Left lung (tissue), 10 donors: ENCODE measurements around the gene GPD1. TPM values are rescaled to one million over a fixed set of nuclear protein-coding genes. Genes with fewer than 3 reads are reported as not detected.

Experiments used
- ATAC-seq: fragments of 200-7000 bp; cut with Tn5 transposase; one replicate; pipeline ENCODE4 v1.9.1; 2020; ENCODE audit warnings: moderate library complexity
- DNase-seq, 4 donors: peaks; one replicate each; pipeline ENCODE4 v3.0.0-alpha.2; 2013 to 2020
- H3K27ac ChIP-seq, 2 donors: fragments of 200-600 bp; sonication (generic) in 1 of 2; one replicate each; pipeline versions ENCODE4 v1.5.0 to v1.8.0; 2020 to 2021
- H3K27me3 ChIP-seq, 2 donors: fragments of 200-600 bp; sonication (generic) in 1 of 2; one replicate each; pipeline versions ENCODE4 v1.5.0 to v1.8.0; 2020 to 2021
- H3K36me3 ChIP-seq, 2 donors: fragments of 200-600 bp; sonication (generic) in 1 of 2; one replicate each; pipeline versions ENCODE4 v1.5.0 to v1.8.0; 2020 to 2021
- H3K4me1 ChIP-seq, 2 donors: fragments of 200-600 bp; one replicate each; pipeline ENCODE4 v1.8.0; 2021
- H3K4me3 ChIP-seq, 2 donors: fragments of 200-600 bp; sonication (generic) in 1 of 2; one replicate each; pipeline versions ENCODE4 v1.5.0 to v1.8.0; 2020 to 2021; ENCODE audit warnings: mild to moderate bottlenecking in 1 of 2
- H3K9me3 ChIP-seq, 2 donors: fragments of 200-600 bp; sonication (generic) in 1 of 2; one replicate each; pipeline versions ENCODE4 v1.5.0 to v1.8.0; 2020 to 2021
- intact Hi-C, 2 donors: fragments of 100-400 bp; cut with DNase I; formaldehyde crosslinking; loops; one replicate each; pipeline versions ENCODE4 v1.11.2 to v1.14.2; 2022
- polyA plus RNA-seq, 6 donors: library from polyadenylated mRNA; unstranded; fragments of 120-200 nt; gene quantifications; one replicate each; pipeline ENCODE4 v1.2.1, GENCODE V29; 2013; ENCODE audit not compliant: insufficient read length in 6 of 6
- total RNA-seq, 2 donors: library from RNA; stranded (reverse); fragmentation: NEBNext Ultra II Directional; extraction: Animal tissue kit (Norgen Biotek cat#: 25700); gene quantifications; one replicate each; pipeline ENCODE4 v1.2.1, GENCODE V29; 2021
- TF ChIP-seq, protein P1 (sequence below), 2 donors: fragments of 200-600 bp; sonication (generic) in 1 of 2; IDR thresholded peaks; one replicate each; pipeline versions ENCODE4 v1.5.0 to v1.8.0; 2021; ENCODE audit warnings: antibody characterized with exemption in 2 of 2
- donor health status: DM: no; HTN: yes; CAD: no.
- donor health status: DM: no; HTN: no; CAD: no.

GPD1 gene
- total and polyA plus RNA-seq, 8 donors = 0.54 to 8.5 (median 0.74) TPM

DNA sequence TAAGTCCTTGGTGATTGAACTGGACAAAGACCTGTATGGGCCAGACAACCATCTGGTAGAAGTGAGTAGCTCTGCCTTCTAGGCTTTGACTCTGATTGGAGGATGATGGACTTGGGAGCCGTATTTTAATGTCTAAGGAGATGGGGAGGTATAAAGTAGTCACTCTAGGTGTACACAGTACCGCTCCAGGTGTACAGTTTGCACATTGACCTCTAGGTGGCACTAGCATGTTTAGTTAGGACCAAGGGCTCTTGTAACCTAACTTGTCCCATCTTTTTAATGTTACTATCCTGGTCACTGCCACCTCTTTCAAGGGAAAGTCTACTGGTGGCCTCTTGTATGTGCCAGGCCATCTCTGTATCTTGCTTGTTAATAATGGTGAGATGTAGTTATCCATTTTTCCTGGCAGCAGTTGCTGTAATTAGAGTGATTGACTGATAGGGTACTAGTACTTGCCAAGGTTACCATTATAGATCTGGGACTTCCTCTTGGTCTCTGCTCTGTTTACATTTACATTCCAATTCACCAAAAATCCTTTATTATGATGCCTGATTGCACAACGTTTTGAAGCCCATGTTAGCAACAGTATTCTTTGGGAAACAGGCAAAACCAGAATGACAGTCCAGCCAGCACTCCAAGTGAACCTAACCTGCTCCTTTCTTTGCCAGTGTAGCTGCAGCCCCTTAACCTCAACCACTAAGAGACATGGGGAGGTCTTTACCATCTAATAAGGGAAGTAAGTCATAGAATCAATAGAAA, 15.1 kb upstream of the GPD1 start:
- Histone ChIP-seq H3K9me3 (no peaks in the 10 kb centered on the region), H3K4me3 (no peak overlapping the region), H3K27me3 (no peaks in the 10 kb centered on the region), H3K4me1 (peaks cover 0 to 22% of the 10 kb centered on the region in 2 donors), H3K36me3 (peaks cover 8 to 67% of the 10 kb centered on the region in 2 donors), H3K27ac (no peak overlapping the region)
- intact Hi-C loops = no loop called here
- DNase-seq = no peak
- TF ChIP-seq, protein P1, sequence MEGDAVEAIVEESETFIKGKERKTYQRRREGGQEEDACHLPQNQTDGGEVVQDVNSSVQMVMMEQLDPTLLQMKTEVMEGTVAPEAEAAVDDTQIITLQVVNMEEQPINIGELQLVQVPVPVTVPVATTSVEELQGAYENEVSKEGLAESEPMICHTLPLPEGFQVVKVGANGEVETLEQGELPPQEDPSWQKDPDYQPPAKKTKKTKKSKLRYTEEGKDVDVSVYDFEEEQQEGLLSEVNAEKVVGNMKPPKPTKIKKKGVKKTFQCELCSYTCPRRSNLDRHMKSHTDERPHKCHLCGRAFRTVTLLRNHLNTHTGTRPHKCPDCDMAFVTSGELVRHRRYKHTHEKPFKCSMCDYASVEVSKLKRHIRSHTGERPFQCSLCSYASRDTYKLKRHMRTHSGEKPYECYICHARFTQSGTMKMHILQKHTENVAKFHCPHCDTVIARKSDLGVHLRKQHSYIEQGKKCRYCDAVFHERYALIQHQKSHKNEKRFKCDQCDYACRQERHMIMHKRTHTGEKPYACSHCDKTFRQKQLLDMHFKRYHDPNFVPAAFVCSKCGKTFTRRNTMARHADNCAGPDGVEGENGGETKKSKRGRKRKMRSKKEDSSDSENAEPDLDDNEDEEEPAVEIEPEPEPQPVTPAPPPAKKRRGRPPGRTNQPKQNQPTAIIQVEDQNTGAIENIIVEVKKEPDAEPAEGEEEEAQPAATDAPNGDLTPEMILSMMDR (IDR thresholded peaks at IDR 0.05) = peak; percentile 79
- ATAC-seq = peak; percentile 40

- no peak overlapping the region for H3K4me3 ChIP-seq
- no peak for DNase-seq
- peaks cover 0 to 17% of the 10 kb centered on the region in 2 donors for H3K4me1 ChIP-seq
- H3K9me3 ChIP-seq = no peaks in the 10 kb centered on the region
- TF ChIP-seq, protein P1 (IDR thresholded peaks at IDR 0.05) = no peak
- intact Hi-C loops = no loop called here
- H3K36me3 ChIP-seq = peaks cover 11 to 77% of the 10 kb centered on the region in 2 donors
- no peaks in the 10 kb centered on the region for H3K27me3 ChIP-seq
- ATAC-seq = no peak
- no peak overlapping the region for H3K27ac ChIP-seq
These were observed 14.1 kb upstream of the GPD1 start for GRCh38 chr12:50089730-50090129.

DNA sequence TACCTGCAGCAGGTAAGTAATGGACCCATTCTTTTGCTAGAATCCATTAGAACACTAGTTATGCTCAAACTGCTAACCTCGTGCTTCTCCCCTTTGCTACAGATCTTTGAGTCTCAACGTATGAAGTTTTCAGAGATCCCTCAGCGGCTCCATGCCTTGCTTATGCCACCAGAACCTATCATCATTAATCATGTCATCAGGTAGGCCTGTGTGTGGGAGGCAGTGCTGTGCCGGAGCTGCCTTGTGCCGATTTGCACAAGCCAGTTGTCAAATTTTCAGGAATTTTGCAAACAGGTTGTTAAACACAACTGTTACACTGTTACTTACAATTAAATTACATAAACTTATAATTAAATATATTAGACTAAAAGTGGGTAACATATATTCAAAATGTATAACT, 13.4 kb upstream of the GPD1 start:
- H3K36me3 ChIP-seq = peaks cover 11 to 84% of the 10 kb centered on the region in 2 donors
- ATAC-seq (no peak), DNase-seq (no peak)
- peaks cover 0 to 17% of the 10 kb centered on the region in 2 donors for H3K4me1 ChIP-seq
- intact Hi-C loops = no loop called here
- H3K27ac ChIP-seq = no peak overlapping the region
- H3K9me3 ChIP-seq = no peaks in the 10 kb centered on the region
- H3K4me3 ChIP-seq = no peak overlapping the region
- H3K27me3 ChIP-seq = no peaks in the 10 kb centered on the region
- TF ChIP-seq, protein P1 (IDR thresholded peaks at IDR 0.05) = no peak

- no peak overlapping the region for H3K27ac ChIP-seq
- ATAC-seq (no peak), DNase-seq (no peak)
- no peak overlapping the region for H3K4me3 ChIP-seq
- peaks cover 3 to 88% of the 10 kb centered on the region in 2 donors for H3K36me3 ChIP-seq
- intact Hi-C loops = no loop called here
- H3K9me3 ChIP-seq = no peaks in the 10 kb centered on the region
- no peaks in the 10 kb centered on the region for H3K27me3 ChIP-seq
- TF ChIP-seq, protein P1 (IDR thresholded peaks at IDR 0.05) = no peak
- H3K4me1 ChIP-seq = no peaks in the 10 kb centered on the region
These were observed 5.9 kb upstream of the GPD1 start for GRCh38 chr12:50097952-50098351.

- Histone ChIP-seq H3K36me3 (peaks cover 2 to 73% of the 10 kb centered on the region in 2 donors), H3K9me3 (no peaks in the 10 kb centered on the region), H3K4me3 (no peak overlapping the region), H3K27ac (no peak overlapping the region), H3K27me3 (no peaks in the 10 kb centered on the region), H3K4me1 (peaks cover 5 to 7% of the 10 kb centered on the region in 2 donors)
- intact Hi-C loops = no loop called here
- DNase-seq (no peak), ATAC-seq (no peak)
- TF ChIP-seq, protein P1 (IDR thresholded peaks at IDR 0.05) = no peak
These were observed 4.4 kb upstream of the GPD1 start for GRCh38 chr12:50099302-50100008.
